ENCODE data around the gene OR10G2. TPM values are rescaled to one million over a fixed set of nuclear protein-coding genes. Genes with fewer than 3 reads are reported as not detected.

OR10G2 gene
- polyA plus RNA-seq, 1 experiment, result not detected

GRCh38 chr14:21589317-21589716, 45.4 kb downstream of the OR10G2 start:
- H3K4me3 ChIP-seq (ENCODE audit: low read depth, low read length), result no peak overlapping the region
- no peaks in the 10 kb centered on the region for H3K27me3 ChIP-seq (ENCODE audit: control insufficient read depth, insufficient read depth, low read length)
- ChIA-PET POLR2A (no interaction called here), CTCF (no interaction called here)
- TF ChIP-seq CTCF (IDR thresholded peaks at IDR 0.05; ENCODE audit: insufficient read depth, low read depth, low read length), result no peak
- no peak for DNase-seq (ENCODE audit: low read depth)
- H3K36me3 ChIP-seq (ENCODE audit: control insufficient read depth, insufficient read depth, low read length), result no peaks in the 10 kb centered on the region

Other genes starting within 250 kb of the OR10G2 start
- gene CHD8, start 178.8 kb downstream of the OR10G2 start, polyA plus RNA-seq (2011; rRNA removed), result 16.8 and 25.4 TPM in 2 replicates
- 20.3 and 29.9 TPM in 2 replicates for gene RAB2B, start 158.0 kb downstream of the OR10G2 start, polyA plus RNA-seq (2011; rRNA removed)
- 105 and 141 TPM in 2 replicates for gene TOX4, start 157.7 kb downstream of the OR10G2 start, polyA plus RNA-seq (2011; rRNA removed)
- 52.3 and 63.3 TPM in 2 replicates for gene METTL3, start 123.6 kb downstream of the OR10G2 start, polyA plus RNA-seq (2011; rRNA removed)
- 4.0 and 7.2 TPM in 2 replicates for gene SALL2, start 108.6 kb downstream of the OR10G2 start, polyA plus RNA-seq (2011; rRNA removed)
- gene OR10G3, start 54.9 kb downstream of the OR10G2 start, polyA plus RNA-seq (2011; rRNA removed), result not detected in 2 replicates
- gene OR4E2, start 18.9 kb upstream of the OR10G2 start, polyA plus RNA-seq (2011; rRNA removed), result not detected in 2 replicates
- gene OR4E1, start 38.9 kb upstream of the OR10G2 start, polyA plus RNA-seq (2011; rRNA removed), result not detected in 2 replicates

Data from BJ (cell line).